Stimulated activated CD4-positive, alpha-beta T cell treated with anti-CD3 and anti-CD28 coated beads, Interleukin-12 subunit alpha, Interleukin-12 subunit beta, amount 100 ng/mL, for 4 hours (primary cell): ENCODE results near the gene EYS.

Source experiments
- DNase-seq: peaks from one replicate; pipeline ENCODE4 v3.0.0-alpha.2; 2020

Gene EYS

DNA sequence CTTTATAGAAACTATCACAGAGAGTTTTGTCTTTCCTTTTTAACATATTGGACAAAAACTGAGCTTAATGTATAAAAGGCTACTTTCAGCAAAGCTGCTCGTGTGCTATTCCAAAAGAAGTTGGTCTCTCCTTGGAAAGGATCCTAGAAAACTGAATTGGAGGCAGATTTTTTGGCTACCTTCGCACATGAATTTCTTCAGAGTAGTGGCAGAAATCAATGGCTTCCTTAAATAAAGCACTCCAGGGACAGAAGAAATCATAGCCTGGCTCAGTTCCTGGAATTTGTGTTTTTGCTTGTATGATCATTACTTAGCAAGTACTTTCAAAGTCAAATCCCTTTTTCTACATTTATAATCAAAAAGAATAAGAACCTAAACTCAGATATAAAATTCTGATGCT lies 1291.1 kb downstream of the EYS start:
- no peak for DNase-seq

DNA sequence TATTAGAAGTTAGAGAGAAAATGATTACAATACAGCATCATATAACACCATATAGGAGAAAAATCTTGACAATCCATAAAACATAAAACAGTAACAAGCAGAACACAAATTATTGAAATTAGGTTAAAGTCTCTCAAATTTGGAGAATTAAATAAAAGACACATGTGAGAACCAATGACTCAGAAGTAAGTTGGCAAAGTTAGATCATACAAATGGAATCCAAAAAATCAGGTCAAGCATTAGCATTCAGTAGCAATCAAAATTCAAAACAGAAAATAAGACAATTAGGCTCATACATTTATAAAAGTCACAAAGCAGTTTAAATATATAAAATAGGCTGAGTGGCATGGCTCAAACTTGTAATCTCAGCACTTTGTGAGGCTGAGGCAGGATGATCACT lies 1295.8 kb downstream of the EYS start:
- DNase-seq: no peak

DNA sequence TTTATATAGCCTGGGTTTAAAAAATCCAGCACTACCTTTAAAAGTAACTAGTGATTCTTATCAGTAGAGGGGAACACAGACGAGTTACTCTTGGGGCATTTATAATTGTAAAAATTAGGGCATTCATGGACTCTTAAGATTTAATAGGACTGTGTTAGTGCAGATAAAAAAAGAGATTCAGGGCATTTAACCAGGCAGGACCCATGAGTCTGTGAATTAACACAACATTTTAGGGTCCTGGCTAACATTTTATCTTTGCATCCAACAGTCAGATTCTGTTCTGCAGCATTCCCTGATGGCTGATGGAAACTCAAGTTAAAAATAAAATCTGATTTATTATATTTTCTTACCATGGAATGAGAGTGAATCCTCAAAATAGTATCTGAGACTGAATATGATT lies 1297.1 kb downstream of the EYS start:
- no peak for DNase-seq

GRCh38 chr6:64404396-64404795 lies 1302.6 kb downstream of the EYS start:
- DNase-seq: no peak

GRCh38 chr6:64383277-64383676 lies 1323.7 kb downstream of the EYS start:
- DNase-seq: no peak

DNA sequence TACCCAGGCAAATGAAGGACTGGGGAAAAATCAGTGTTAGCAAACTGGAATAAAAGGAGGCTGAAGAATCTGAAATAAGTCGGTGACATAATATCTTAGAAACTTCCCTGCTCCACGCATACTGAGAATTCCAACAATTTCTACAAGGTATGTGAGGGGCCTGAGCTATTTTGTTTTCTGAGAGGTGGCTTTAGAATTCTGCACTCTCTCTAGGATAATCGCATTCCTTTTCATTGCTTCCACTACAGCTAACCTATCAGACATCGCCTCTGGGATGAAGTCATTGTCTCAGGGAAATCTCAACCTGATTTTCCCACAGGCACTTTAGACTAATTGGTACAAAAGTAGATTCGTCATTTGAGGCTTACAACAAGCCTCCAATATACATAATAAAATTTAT lies 1330.6 kb downstream of the EYS start:
- DNase-seq: no peak

GRCh38 chr6:64357430-64357829 lies 1349.6 kb downstream of the EYS start:
- DNase-seq: no peak

DNA sequence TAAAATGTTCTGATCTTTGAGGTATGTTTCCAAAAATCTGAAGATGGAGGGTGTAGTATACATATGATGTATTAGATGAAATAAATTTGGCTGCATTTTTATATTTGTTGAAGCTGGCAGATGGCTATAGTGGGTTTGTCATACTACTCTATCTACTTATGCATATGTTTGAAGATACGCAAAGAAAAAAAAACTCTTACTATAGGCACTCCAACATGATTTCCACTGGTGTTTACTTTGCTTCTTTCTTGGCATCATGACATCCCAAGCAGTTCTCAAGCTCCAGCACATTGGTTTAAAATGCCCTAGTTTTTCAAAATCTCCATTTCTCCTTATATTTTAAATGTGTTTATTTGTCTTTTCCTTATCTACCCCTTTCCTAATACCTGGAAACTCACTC lies 1359.6 kb downstream of the EYS start:
- no peak for DNase-seq

DNA sequence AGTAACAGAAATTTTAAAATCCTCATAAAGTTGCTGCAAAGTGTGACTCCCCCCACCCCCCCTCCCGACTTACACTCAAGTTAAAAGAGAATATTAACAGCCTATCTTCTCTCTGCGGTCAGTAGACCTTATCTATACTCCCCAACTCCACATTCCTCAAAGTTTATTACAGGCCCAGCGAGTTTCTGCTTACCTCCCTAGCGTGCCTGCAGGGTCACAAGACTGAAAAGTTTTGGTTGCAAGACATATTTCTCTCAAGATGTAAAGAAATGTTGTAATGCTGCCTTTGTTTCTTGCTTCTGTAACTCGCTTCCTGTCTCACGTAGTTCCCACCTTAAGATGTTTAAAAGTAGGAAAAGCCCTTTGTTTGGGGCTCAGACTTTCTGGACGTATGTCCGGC lies 1371.8 kb downstream of the EYS start:
- no peak for DNase-seq

- no peak for DNase-seq
These were observed 1372.4 kb downstream of the EYS start for GRCh38 chr6:64334636-64335035.

DNA sequence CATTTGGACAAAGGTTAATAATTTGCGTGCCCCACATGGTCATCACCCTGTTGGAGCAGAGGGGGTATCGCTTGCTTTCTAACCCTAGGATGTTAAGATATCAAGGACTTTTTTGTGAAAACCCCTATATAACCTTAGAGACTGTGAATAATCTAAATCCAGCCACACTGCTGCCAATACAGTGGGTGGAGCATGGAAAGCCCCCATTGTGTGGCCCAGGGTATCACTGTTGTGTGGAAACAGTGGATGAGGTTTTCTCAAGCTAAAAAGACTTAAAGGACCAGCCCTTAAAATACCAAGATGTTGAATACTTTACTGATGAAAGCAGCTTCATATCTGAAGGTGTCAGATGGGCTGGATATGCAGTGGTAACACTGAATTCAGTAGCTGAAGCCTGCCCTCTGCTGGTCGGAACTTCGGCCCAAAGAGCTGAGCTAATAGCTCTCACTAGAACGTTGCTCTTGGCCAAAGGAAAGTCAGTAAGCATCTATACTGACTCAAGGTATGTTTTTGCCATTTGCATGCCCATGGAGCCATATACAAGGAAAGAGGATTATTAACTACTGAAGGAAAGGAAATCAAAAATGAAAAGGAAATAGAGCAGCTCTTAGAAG lies 1376.2 kb downstream of the EYS start:
- DNase-seq: no peak

DNA sequence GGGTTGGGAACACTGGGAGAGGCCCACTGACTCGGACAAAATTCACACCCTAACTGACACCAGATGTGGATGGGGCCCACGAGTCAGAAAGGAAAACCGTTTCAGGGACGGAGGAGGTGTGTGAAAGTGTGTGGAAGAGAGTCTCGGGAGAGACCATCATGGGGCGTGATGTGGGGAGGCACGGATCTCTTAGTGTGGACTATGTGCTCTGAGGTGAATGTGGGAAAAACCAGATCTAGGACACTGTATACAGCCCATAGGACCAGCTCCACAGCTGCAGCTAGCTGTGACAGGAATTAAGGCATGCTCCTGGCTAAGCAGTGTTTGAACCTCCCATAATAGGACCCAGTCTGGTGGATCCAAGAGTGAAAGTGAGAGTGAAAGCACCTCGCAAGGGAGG lies 1380.1 kb downstream of the EYS start:
- no peak for DNase-seq

- no peak for DNase-seq
These were observed 1381.9 kb downstream of the EYS start for GRCh38 chr6:64325093-64325492.

GRCh38 chr6:64310214-64310613 lies 1396.8 kb downstream of the EYS start:
- no peak for DNase-seq

DNA sequence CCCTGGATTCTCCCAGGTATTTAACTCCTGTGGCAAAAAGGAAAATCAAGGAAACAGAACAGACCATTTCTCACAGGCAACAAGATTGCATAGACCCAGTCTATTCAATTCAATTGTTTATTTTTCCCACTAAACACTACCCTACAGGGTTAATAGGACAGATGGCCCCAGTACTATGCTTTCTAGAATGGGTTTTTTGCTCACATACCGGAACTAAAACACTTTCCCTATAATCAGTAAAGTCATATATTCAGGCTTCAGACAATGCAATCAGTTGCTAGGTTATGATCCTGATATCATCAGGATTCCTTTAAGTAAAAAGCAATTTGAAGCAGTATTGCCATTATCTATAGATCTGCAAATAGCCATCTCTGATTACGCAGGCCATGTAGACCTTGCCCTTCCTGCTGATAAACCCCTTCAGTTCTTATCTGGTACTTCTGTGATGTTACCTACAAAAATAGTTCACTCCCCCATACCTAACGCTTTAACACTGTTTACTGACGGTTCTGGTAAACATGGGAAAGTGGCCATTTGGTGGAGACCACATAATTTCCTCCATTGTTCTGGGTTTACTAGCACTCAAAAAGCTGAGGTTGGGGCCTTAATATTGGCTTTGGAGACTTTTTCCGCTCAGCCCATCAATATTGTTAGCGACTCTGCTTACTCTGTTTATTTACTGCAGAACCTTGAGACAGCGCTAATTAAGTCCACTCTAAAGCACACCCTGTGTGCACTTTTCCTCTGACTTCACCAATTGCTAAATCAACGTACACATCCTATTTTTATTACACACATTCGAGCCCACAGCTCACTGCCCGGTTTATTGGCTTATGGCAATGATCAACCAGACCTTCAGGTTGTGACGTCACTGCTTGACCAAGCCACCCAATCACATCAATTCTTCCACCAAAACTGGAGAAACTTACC lies 1405.5 kb downstream of the EYS start:
- DNase-seq: no peak

DNA sequence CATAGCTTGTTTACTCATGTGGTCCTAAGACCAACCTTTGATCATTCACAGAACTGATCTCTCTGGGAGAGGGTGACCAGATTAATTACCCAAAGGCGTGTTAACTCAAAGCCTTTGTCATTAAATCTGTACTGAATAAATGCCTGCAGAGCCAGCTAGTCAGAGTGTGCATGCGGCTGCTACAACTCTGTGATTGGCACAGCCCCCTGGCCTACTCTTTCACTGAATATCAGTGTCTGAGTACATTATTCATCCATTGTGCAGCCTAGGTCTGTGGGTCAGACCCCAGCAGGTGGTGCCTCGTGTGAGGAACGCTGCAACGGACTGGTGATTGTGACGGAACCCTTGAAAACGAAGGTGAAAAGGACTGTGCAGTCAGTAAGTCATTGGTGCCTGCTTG lies 1407.8 kb downstream of the EYS start:
- DNase-seq: no peak

GRCh38 chr6:64294034-64294433 lies 1413.0 kb downstream of the EYS start:
- DNase-seq: no peak

DNA sequence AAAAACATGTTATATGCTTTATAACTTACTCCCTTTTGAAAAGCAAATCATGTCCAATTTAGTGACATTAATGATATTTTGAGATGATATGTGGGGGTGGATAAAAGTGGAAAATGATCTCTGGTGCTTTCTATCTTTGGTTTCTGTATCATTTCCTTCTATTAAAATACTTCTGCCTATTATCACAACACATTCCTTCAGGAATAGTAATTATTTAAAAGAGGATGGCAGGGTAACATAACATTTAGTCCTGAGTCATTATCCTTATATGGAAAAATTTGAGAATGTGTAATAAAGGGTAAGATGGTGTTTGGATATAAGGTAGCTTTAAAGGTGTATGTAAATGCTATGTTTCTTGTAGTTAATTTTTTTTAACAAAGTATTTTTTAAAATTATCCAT lies 1413.7 kb downstream of the EYS start:
- DNase-seq: no peak

DNA sequence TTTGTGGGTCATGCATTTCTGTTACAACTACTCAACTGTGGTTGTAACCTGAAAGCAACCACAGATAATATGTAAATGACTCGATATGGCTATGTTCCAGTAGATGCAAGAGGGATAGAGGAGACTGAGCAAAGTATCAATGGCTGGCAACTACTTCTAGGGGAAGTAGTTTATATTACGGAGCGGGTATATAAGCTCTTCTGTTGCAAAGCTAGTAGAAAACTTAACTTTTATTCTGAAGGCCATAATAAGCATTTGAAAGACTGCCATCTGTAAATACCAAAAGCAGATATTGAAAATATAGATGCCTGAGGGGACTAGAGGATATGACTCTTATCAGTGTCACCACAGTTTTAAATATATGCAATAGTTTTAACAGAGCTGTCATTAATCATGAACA lies 1416.2 kb downstream of the EYS start:
- no peak for DNase-seq

- DNase-seq: no peak
These were observed 1417.1 kb downstream of the EYS start for GRCh38 chr6:64289931-64290330.

DNA sequence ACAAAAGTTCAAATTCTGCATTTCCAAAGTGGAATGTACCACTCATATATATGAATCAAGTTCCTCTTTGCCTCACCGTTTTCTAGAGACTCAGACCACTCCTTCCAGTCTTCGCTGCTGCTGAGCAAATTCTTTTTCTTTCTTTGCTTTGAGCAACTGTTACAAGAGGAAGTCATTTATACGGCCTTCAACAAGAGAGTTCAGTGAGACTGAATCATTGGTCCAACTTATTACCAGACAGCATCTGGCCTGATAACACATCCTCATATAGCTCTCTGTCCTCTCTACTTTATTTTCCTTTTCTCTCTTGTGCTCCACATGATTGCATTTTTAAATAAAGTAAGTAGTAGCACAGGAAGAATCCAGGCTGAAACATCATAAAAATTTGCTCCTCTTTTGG lies 1418.7 kb downstream of the EYS start:
- no peak for DNase-seq

- no peak for DNase-seq
These were observed 1425.9 kb downstream of the EYS start for GRCh38 chr6:64281167-64281566.

DNA sequence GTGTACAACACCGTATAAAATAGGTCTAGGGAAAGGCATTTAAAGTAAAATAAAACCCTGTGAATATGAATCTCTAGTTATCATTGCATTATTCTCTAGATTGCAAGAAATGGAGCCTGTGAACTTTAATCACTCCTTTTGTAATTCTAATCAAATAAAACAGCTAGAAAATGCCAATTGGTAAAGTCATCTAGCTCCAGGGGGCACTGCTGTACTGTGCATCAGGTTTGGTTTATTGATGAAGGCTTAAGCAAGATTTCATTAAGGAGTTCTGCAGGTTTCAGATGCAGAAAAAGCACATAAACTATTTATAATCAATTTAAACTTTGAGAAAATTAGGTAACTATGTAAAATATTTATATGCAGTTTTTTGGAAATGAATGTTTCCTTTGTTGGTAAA lies 1426.5 kb downstream of the EYS start:
- DNase-seq: no peak

DNA sequence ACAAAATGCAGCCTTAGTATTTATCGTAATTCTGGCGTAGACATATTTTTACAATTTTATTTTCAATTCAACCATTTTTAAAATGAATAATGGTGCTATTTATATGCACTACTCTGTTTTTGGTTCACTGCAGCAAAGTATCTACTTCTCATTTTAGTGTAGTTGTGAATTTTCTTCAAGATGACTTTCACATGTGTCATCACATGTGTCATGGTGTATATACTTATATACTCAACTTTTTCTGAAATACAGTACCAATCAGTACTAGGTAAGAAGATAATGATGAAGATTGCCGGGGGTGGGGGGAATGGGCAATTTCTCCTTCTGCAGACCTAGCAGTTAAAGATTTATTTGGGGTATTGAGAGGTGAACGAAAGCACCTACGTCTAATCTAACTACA lies 1436.9 kb downstream of the EYS start:
- DNase-seq: no peak

- no peak for DNase-seq
These were observed 1440.6 kb downstream of the EYS start for GRCh38 chr6:64266351-64266821.
